ENCODE results near the gene TPRX2.

GRCh38 chr19:47899335-47899734 is 40.3 kb downstream of the TPRX2 start:
- TF ChIP-seq CTCF (IDR thresholded peaks at IDR 0.05; ENCODE audit: insufficient read depth, low read length, poor library complexity, severe bottlenecking) = no peak
- TF ChIP-seq EZH2phosphoT487 (conservative IDR thresholded peaks at IDR 0.05; ENCODE audit: low read length) = no peak

Data from SU-DHL-6 (cell line).